Lung (tissue), 16 donors: ENCODE measurements around the gene CENPL. TPM values are rescaled to one million over a fixed set of nuclear protein-coding genes. Genes with fewer than 3 reads are reported as not detected.

Source experiments
- ATAC-seq: fragments of 200-7000 bp; cut with Tn5 transposase; one replicate; pipeline ENCODE4 v1.9.1; 2020; ENCODE audit warnings: moderate number of reproducible peaks; ENCODE audit not compliant: insufficient read depth, low FRiP score
- DNase-seq, 3 donors: peaks; one replicate each; pipeline ENCODE4 v3.0.0-alpha.2; 2013 to 2017
- H3K27ac ChIP-seq, 2 donors: one replicate each; pipeline ENCODE4 v1.5.1; 2013; ENCODE audit warnings: mild to moderate bottlenecking in 2 of 2, moderate library complexity in 2 of 2, control low read depth in 1 of 2, inconsistent platforms in 1 of 2, low read depth in 1 of 2, low read length in 1 of 2
- H3K27me3 ChIP-seq, 3 donors: one replicate each; pipeline ENCODE4 v1.5.1; 2013; ENCODE audit warnings: low read length in 2 of 3; ENCODE audit not compliant: control insufficient read depth in 3 of 3, insufficient read depth in 3 of 3
- H3K36me3 ChIP-seq, 4 donors: one replicate each; pipeline ENCODE4 v1.5.1; 2013; ENCODE audit warnings: low read length in 4 of 4, mild to moderate bottlenecking in 1 of 4, moderate library complexity in 1 of 4; ENCODE audit not compliant: control insufficient read depth in 4 of 4, insufficient read depth in 4 of 4
- H3K4me1 ChIP-seq, 5 donors: one replicate each; pipeline ENCODE4 v1.5.1; 2013; ENCODE audit warnings: low read length in 5 of 5, mild to moderate bottlenecking in 2 of 5, moderate library complexity in 1 of 5; ENCODE audit not compliant: control insufficient read depth in 5 of 5, insufficient read depth in 5 of 5
- H3K4me3 ChIP-seq: one replicate; pipeline ENCODE4 v1.5.1; 2013; ENCODE audit warnings: mild to moderate bottlenecking, control low read depth, moderate library complexity
- H3K9ac ChIP-seq, 2 donors: one replicate each; pipeline ENCODE4 v1.5.1; 2013; ENCODE audit warnings: low read length in 2 of 2, control low read depth in 1 of 2; ENCODE audit not compliant: insufficient read depth in 1 of 2
- H3K9me3 ChIP-seq, 4 donors: one replicate each; pipeline ENCODE4 v1.5.1; 2013; ENCODE audit warnings: low read length in 3 of 4, mild to moderate bottlenecking in 1 of 4, moderate library complexity in 1 of 4; ENCODE audit not compliant: control insufficient read depth in 4 of 4, insufficient read depth in 3 of 4
- CTCF ChIP-seq: IDR thresholded peaks from 2 replicates; pipeline ENCODE4 v1.5.1; 2012; ENCODE audit warnings: mild to moderate bottlenecking; ENCODE audit errors: control extremely low read depth, extremely low read depth
- WGBS, 2 donors: extraction: QIAGEN DNeasy Blood & Tissue Kit; methylation state at CpG; one replicate each; pipeline ENCODE4 v1.1.7; 2013; 5-methylcytosine and 5-hydroxymethylcytosine counted together
- long read RNA-seq, 5 donors: transcript quantifications; one replicate each; lab custom pipeline, GENCODE V29; 2026
- polyA plus RNA-seq, 2 donors: library from polyadenylated mRNA; stranded (reverse); fragments of 200-250 nt; gene quantifications; one replicate each; pipeline ENCODE4 v1.2.1, GENCODE V29; 2013
- total RNA-seq, 2 donors: library from RNA; depleted of rRNA in 1 of 2; stranded (reverse); fragments of >200 nt in 1 of 2; gene quantifications; one replicate each; pipeline ENCODE4 v1.2.1, GENCODE V29; 2014 to 2021
- donor health status: control.
- donor health status: control.
- donor health status: Bipolar disorder and iron deficiency.
- donor health status: healthy.
- donor health status: DM: yes; HTN: yes; CAD: no.

The CENPL gene, protein sequence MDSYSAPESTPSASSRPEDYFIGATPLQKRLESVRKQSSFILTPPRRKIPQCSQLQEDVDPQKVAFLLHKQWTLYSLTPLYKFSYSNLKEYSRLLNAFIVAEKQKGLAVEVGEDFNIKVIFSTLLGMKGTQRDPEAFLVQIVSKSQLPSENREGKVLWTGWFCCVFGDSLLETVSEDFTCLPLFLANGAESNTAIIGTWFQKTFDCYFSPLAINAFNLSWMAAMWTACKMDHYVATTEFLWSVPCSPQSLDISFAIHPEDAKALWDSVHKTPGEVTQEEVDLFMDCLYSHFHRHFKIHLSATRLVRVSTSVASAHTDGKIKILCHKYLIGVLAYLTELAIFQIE
- total RNA-seq (1 to 10 TPM; 6.5 to 8.5 TPM), polyA plus RNA-seq (1 to 10 TPM; 1.8 to 2.5 TPM)
- long read RNA-seq, donor 1, partial matches to known transcripts, result 13 of 14 reads
- long read RNA-seq, donor 1, other reads (novel, unspliced or antisense), result 0 of 14 reads
- long read RNA-seq, donor 2, partial matches to known transcripts, result 0 of 1 reads
- long read RNA-seq, donor 2, other reads (novel, unspliced or antisense), result 0 of 1 reads
- long read RNA-seq, donor 3, partial matches to known transcripts, result 15 of 17 reads
- long read RNA-seq, donor 3, other reads (novel, unspliced or antisense), result 0 of 17 reads
- long read RNA-seq, donor 4, partial matches to known transcripts, result 0 of 1 reads
- long read RNA-seq, donor 4, other reads (novel, unspliced or antisense), result 0 of 1 reads
- long read RNA-seq, donor 5, partial matches to known transcripts, result 0 of 2 reads
- long read RNA-seq, donor 5, other reads (novel, unspliced or antisense), result 0 of 2 reads

GRCh38 chr1:173824315-173825081 is at the start of gene CENPL, which contains the start of gene DARS2:
CENPL (minus strand) TSS chr1:173824883; CDS start chr1:173811299, 13,584 bp downstream.
DARS2 (plus strand) TSS chr1:173824673; CDS start chr1:173825230, 557 bp downstream.
- Histone ChIP-seq H3K9ac (peak within 1 kb of the TSS; percentile 60 to 98), H3K27me3 (no peaks in the 10 kb centered on the region), H3K9me3 (no peaks in the 10 kb centered on the region), H3K4me3 (peak within 1 kb of the TSS; percentile 84), H3K36me3 (peaks cover 0 to 6% (median 2%) of the 10 kb centered on the region in 4 donors), H3K4me1 (peaks cover 0 to 15% (median 6%) of the 10 kb centered on the region in 5 donors), H3K27ac (peak within 1 kb of the TSS; percentile 85 to 96)
- peak; percentile 95 for ATAC-seq
- WGBS, 2 donors, result 0% methylated on average over 55 of the region's 55 CpGs
- DNase-seq, result peak; percentile 97 to 100 (median 99)
- TF ChIP-seq CTCF, result no peak

DNA sequence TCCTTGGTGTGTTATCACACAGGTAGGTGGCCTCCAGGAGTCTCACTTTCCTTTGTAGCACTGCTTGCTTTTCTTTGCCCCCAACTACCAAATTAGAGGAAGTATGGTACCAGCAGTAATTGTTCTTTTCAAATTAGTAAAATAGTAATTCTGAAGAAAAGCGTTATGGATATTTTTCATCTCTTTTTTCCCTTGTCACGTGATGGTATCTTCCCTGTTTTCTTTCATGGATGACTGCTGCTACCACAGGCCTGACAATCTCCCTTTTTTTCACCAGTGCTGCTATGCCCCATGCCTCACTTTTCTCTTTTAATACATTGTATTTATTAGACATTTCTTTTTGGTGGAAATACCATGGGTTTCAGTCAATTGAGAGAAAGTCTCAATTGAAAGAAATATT is 46.8 kb upstream of the CENPL start:
- Histone ChIP-seq H3K27ac (no peak overlapping the region), H3K36me3 (peaks cover 6 to 36% (median 15%) of the 10 kb centered on the region in 4 donors), H3K4me3 (no peak overlapping the region), H3K9ac (peak overlapping the region in 1 of 2 donors; percentile 20), H3K27me3 (no peaks in the 10 kb centered on the region), H3K9me3 (no peaks in the 10 kb centered on the region), H3K4me1 (peaks cover 2 to 16% (median 7%) of the 10 kb centered on the region in 5 donors)
- DNase-seq, result no peak
- no peak for TF ChIP-seq CTCF
- ATAC-seq, result no peak
- 67 to 93% methylated on average over 2 of the region's 2 CpGs for WGBS, 2 donors

DNA sequence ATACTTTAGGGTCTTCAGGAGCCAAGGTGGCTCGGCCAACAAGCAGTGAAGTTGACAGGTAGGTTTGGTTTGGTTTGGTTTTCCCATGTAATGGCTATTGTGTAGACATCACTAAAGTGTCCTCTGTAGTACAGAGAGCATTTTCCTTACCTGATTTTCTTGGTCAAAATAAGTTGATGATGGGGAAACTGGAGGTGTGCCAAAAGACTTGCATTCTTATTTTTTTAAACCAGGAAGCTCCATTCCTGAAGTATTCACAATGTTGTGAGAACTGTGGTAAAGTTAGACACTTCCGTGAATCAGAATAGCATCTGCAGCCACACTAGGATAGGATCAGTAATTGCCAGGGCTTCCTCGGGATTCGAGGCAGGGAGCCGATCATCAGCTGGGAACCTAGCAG is 46.4 kb upstream of the CENPL start:
- H3K4me1 ChIP-seq, result peaks cover 4 to 21% (median 7%) of the 10 kb centered on the region in 5 donors
- DNase-seq (no peak), ATAC-seq (no peak)
- TF ChIP-seq CTCF, result no peak
- H3K36me3 ChIP-seq, result peaks cover 6 to 38% (median 17%) of the 10 kb centered on the region in 4 donors
- WGBS, 2 donors, result 72 to 77% methylated on average over 5 of the region's 5 CpGs
- no peaks in the 10 kb centered on the region for H3K27me3 ChIP-seq
- H3K9ac ChIP-seq, result peak overlapping the region in 1 of 2 donors; percentile 20
- no peak overlapping the region for H3K4me3 ChIP-seq
- no peaks in the 10 kb centered on the region for H3K9me3 ChIP-seq
- H3K27ac ChIP-seq, result peak overlapping the region in 1 of 2 donors; percentile 73
